ENCODE measurements around the gene SMCP.

Gene SMCP

GRCh38 chr1:152878042-152878441, at the start of gene SMCP:
SMCP (plus strand) TSS chr1:152878322; CDS start chr1:152884423, 6,101 bp downstream.
- no peak for DNase-seq

- DNase-seq, result no peak
These were observed 41.3 kb upstream of the SMCP start for GRCh38 chr1:152836870-152837269.

DNA sequence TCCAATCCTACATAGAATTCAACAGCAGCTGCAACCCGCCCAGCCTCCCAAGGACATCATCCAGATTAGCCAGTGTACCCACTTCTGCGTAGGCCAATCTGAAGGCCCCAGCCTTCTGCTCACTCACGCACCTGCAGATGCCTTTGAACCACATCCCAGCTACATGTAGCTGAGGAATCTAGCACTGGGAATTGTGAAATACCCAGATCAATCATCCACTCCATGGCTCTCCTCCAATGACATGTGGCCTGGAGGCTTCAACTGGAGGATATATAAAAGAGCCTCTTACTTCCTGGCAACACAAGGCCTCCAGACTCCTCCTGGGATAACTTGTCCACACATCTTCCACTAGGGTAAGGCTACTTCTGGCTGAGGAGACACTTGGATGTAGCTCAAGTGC, 35.6 kb upstream of the SMCP start, which contains the start of gene LCE6A:
Gene LCE6A (plus strand): TSS at position 301 of the 400 bp plus-strand sequence. CDS start 665 bp downstream, outside the sequence.
- no peak for DNase-seq

- no peak for DNase-seq
These were observed 22.5 kb upstream of the SMCP start for GRCh38 chr1:152855661-152856060.

DNA sequence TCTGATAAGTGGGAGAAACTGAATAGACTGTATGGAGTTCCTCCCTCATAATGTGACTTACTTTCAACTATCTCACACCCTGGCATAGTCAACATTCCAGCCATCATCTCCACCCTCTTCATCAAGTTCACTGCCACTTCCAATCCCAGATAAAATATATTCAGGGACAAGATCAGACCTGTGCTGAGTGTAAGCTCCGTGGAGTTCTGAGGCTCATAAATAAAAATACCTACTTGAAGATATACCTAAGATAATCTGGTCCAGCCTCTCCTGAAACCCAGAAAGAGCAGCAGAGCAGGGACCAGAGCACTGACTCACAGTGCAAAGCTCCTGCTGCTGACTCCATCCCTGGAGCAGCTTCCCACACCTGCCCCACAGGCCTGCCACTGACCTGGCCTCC, 20.1 kb upstream of the SMCP start:
- DNase-seq, result no peak

- DNase-seq, result no peak
These were observed 18.4 kb upstream of the SMCP start, which contains the start of gene LCE7A for GRCh38 chr1:152859696-152860095. LCE7A (plus strand) TSS chr1:152859996; CDS start chr1:152860698, 702 bp downstream.

DNA sequence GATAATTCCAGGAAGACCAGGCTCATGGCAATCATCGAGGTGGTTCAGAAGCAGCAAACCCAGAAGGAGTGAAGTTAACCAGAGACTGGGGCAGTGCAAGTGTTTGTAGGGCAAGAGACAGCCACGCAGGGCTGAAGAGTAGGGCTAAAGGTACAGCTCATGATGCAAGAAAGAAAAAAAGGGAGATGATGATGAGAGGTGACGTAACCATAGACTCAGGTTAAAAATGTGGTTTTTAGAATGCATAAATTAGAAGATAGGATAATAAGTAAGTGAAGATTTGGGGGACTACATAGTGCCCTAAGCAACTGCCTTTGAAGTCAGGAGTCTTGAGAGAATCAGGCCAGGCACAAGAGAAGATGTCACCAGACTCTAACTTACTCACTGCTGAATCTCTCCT, 18.0 kb upstream of the SMCP start:
- no peak for DNase-seq

GRCh38 chr1:152861374-152861773, 16.7 kb upstream of the SMCP start:
- DNase-seq, result no peak

DNA sequence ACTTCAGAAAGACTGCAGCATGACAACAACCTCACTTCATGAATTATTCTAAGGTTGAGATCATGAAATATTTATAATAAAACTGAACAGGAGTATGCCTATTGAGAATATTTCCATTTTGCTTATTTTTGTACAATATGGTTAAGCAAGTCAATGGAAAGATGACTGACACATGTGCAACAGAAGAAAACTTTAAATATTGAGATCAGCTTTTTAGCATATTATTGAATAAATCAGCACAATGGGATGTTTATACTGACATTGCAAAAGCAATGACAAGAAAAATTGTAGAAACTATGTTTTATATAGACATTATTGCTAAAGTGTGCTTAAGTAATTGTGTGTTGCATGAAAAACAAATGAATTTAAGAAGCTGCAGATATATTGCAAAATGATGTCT, 13.7 kb upstream of the SMCP start:
- DNase-seq, result no peak

- no peak for DNase-seq
These were observed 11.8 kb upstream of the SMCP start for GRCh38 chr1:152866321-152866720.

GRCh38 chr1:152869808-152870419, 8.2 kb upstream of the SMCP start:
- no peak for DNase-seq

DNA sequence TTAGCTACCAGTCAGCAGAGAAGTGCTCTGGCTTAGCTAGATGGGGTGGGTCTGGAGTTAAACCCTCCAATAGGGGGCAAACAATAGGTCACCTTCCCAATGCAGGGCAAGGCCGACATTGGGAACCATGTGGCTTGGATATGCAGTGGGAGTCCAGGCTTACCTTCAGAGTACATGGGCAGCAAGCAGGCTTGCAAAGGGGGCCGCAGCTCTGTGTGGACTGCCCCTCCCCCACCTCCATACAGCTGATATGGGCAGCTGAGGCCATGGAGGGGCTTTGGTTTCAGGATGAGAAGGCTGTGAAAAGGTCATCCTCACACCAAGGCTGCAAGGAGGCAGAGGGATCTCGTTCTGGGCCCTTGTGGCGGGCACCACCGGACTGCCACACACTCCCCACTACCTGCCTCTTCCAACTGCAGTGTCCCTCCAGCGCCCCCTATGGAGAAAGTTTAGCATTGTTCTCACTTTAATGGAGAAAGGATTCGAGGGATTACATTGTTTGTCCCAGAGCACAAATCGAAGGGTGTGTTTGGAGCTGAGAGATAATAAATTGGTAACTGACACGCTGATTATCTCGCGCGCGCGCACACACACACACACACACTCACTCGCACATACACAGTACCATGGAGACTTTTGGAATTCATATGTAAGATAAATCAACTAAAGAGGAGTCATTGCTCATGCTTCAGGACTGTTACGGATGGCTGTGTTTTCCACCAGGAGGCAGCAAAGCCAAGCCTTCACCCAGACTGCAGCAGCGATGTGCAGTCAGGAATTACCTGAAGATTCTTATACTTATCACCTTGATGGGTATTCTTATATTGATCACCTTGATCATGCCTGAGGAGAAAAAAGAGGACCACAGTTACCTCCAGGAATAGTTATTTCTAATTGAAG, 7.0 kb upstream of the SMCP start:
- DNase-seq, result no peak

DNA sequence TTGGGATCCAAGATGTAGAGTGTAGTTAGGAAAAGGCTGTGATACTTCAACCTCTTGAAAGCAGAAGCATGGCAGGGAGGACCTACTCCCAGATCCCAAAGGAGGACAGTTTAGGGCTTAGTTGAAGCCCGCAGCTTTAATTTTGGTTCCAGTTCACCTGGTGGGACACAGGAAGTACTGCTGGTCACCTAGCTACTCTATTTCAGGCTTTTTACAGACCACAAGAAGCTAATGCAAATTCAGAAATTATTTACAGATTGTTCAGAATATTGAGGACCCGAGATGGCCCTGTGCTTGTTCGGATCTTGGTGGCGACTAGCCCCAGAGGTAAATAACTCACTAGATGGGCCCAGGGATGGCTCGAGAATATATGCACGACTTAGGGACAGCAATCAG, 6.4 kb upstream of the SMCP start:
- DNase-seq, result no peak

DNA sequence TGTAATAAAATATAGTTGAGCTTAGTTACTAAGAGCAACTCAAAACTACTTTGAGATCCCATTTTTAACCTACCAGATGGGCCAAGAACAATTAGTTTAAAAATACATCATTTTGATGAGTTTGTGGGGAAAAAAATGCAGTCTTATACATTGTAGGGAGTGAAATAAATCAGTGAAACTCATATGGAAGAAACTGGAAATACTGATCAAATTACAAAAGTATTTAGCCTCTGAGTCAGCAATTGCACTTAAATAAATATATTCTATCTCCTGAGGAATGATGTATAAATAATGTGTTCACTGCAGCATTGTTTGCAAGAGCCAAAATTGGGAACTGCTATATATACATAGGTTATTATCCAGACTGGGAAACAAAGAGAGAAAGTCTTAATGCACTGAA, 4.6 kb upstream of the SMCP start:
- DNase-seq, result no peak

DNA sequence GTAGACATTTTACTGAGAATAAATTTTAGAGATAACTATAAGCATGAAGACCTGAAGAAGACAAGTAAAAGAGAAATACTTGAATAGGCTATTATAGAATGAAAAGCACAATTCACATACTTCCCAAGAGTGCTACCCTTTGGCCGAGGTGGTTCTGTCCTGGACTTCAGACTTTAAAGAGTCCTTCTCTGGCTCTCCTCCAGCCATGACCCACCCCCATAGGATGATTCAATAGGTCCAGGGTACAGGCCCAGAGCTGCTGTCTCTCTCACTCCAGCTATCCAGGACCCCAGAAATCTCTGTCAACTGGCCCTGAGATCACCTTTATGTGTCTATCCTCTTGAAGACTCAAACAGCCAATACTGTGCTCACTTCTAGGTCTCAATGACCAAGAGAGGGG, 1.3 kb upstream of the SMCP start:
- DNase-seq, result no peak

GRCh38 chr1:152879559-152880198, 1.6 kb downstream of the SMCP start:
- DNase-seq, result no peak

- DNase-seq, result no peak
These were observed 2.2 kb downstream of the SMCP start for GRCh38 chr1:152880316-152880715.

GRCh38 chr1:152880907-152881306, 2.8 kb downstream of the SMCP start:
- no peak for DNase-seq

DNA sequence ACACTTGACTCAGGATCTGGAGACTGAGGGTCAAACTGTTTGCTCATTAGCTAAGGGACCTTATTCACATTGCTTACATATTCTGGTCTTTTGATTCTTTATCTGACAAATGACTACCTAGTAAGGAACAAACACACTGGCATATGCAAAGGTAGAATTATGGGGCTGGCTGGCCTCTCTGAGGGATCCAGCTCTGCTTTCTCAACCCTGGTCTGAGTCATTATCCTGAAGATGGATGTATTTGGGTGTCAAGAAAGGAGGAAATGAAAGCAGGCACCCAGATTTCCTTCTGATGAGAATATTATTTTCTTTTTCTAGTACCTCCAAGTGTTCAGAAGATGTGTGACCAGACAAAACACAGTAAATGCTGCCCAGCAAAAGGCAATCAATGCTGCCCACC, 6.0 kb downstream of the SMCP start:
- no peak for DNase-seq

DNA sequence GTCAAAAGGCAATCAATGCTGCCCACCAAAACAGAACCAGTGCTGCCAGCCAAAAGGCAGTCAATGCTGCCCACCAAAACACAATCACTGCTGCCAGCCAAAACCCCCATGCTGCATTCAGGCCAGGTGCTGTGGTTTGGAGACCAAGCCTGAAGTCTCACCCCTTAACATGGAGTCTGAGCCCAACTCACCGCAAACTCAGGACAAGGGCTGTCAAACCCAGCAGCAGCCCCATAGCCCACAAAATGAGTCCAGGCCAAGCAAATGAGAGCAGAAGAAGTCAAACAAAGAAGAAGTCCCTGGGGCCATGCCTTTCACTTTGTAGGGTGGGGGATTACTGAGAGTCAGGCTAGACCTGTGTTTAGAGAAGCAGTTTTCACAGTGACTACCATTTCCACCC, 6.4 kb downstream of the SMCP start:
- DNase-seq, result no peak

GRCh38 chr1:152884966-152885624, 7.0 kb downstream of the SMCP start:
- no peak for DNase-seq

DNA sequence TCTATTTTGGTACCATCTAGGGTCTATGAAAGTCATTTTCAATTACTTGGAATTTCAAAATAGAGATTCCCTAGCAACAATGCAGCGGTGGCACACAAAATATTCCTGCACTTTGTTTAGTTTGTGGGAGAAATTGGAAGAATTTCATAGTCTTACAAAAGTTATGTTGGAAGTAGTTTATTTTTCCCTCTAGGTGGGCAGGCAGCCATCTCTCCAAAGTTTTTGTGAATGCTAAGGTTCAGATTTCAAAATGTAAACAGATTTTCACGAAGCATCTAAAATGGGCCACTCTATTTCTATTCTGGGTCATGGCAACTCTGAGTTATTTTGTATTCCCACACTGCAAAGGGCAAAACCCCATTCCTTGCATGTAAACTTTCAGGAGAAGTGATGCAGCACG, 8.0 kb downstream of the SMCP start:
- DNase-seq, result no peak

DNA sequence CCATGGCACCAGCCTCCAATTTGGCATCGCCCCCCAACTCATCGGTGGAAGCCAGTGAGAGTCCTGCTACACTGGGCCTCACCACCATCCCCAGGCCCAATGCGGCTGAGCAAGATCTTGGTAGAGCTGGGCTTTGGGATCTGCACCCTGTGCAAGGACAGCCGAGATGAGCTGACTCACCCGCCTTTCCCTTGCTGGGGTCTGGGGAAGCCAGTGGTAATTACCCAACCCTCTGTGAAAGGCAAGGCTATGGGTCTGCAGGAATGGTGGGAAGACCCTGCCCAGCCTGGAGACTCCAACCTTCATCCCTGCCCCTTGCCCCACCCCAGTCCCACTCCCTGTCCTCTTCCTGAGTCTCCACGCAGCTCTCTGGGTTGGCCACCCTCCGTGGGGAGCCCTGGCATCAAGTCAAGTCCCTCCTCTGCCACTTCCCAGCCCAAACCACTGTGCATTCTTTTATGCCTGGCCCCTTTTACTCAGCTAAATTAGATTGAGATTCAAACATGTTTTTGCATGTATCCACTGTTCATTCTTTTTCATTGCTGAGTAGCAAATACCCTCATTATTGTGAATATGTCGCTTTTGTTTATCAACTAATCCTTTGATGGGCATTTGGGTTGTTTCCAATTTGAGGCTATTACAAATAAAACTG, 8.8 kb downstream of the SMCP start:
- DNase-seq, result no peak
